H1 (cell line): ENCODE data around the gene SLC1A4. TPM values are rescaled to one million over a fixed set of nuclear protein-coding genes. Genes with fewer than 3 reads are reported as not detected.

Experiments used
- CTCF ChIA-PET: fragments of 300-600 bp; sonication (Branson Sonifier 250); formaldehyde crosslinking; loops from one replicate; lab custom pipeline; 2021; ENCODE audit not compliant: partially characterized antibody; lab: Charles Lee
- POLR2A ChIA-PET: fragments of 300-600 bp; sonication (Branson Sonifier 250); formaldehyde crosslinking; loops from one replicate; lab custom pipeline; 2021; ENCODE audit warnings: inconsistent platforms; ENCODE audit not compliant: partially characterized antibody; lab: Charles Lee
- DNase-seq, 2 experiments: peaks; one replicate each; pipeline versions ENCODE4 v3.0.0 to v3.0.0-alpha.2; 2010 to 2022; ENCODE audit warnings: low spot score in 2 of 2, low read depth in 1 of 2, mixed read lengths in 1 of 2
- FAIRE-seq: peaks from 2 replicates; lab custom pipeline; 2011; peaks lifted over from hg19 to GRCh38; lab: Jason Lieb, UNC
- H2AFZ ChIP-seq: 2 replicates; pipeline ENCODE4 v1.8.1; 2012; ENCODE audit warnings: low read length, inconsistent platforms
- H2AK5ac ChIP-seq: 2 replicates; pipeline ENCODE4 v1.6.1; 2013; ENCODE audit warnings: low read depth, low read length
- H2BK120ac ChIP-seq: replicated peaks from 2 replicates; pipeline ENCODE3; 2013; ENCODE audit warnings: low read depth, low read length, inconsistent platforms
- H2BK12ac ChIP-seq: 2 replicates; pipeline ENCODE4 v1.6.1; 2013; ENCODE audit warnings: low read depth, low read length
- H2BK15ac ChIP-seq: 2 replicates; pipeline ENCODE4 v1.6.1; 2013; ENCODE audit warnings: low read length
- H2BK20ac ChIP-seq: 2 replicates; pipeline ENCODE4 v1.6.1; 2013; ENCODE audit warnings: low read length
- H2BK5ac ChIP-seq: 2 replicates; pipeline ENCODE4 v1.6.1; 2013; ENCODE audit warnings: low read depth, low read length
- H3K14ac ChIP-seq: 2 replicates; pipeline ENCODE4 v1.6.1; 2013; ENCODE audit warnings: inconsistent platforms; ENCODE audit not compliant: insufficient read length
- H3K18ac ChIP-seq: 2 replicates; pipeline ENCODE4 v1.6.1; 2013; ENCODE audit warnings: low read length; ENCODE audit errors: extremely low read depth
- H3K23ac ChIP-seq: 2 replicates; pipeline ENCODE4 v1.6.1; 2013; ENCODE audit warnings: inconsistent platforms; ENCODE audit not compliant: insufficient read length
- H3K23me2 ChIP-seq: 2 replicates; pipeline ENCODE4 v1.6.1; 2013; ENCODE audit warnings: low read depth, low read length
- H3K27ac ChIP-seq: 2 replicates; pipeline ENCODE4 v1.6.1; 2011; ENCODE audit warnings: low read depth, low read length, inconsistent platforms
- H3K27me3 ChIP-seq, 4 experiments: replicated peaks in 1 of 4; 1 replicate in 1 of 4; 2 replicates in 3 of 4; pipeline versions ENCODE4 v1.6.1 to v1.8.1; 2011 to 2013; ENCODE audit warnings: low read length in 3 of 4, mild to moderate bottlenecking in 3 of 4, inconsistent platforms in 2 of 4, mixed read lengths in 2 of 4, moderate library complexity in 1 of 4; ENCODE audit not compliant: control insufficient read depth in 3 of 4, insufficient read depth in 3 of 4; ENCODE audit errors: extremely low read depth in 1 of 4
- H3K36me3 ChIP-seq, 4 experiments: 2 replicates each; pipeline versions ENCODE4 v1.6.1 to v1.8.1; 2011 to 2013; ENCODE audit warnings: mild to moderate bottlenecking in 4 of 4, low read length in 3 of 4, moderate library complexity in 2 of 4, control low read depth in 1 of 4, inconsistent platforms in 1 of 4; ENCODE audit not compliant: insufficient read depth in 4 of 4, control insufficient read depth in 2 of 4
- H3K4ac ChIP-seq: replicated peaks from 2 replicates; pipeline ENCODE3; 2013; ENCODE audit warnings: low read length, low read depth, mixed read lengths, inconsistent platforms; ENCODE audit not compliant: insufficient read length
- H3K4me1 ChIP-seq, 4 experiments: replicated peaks in 1 of 4; 1 replicate in 1 of 4; 2 replicates in 3 of 4; pipeline versions ENCODE4 v1.6.1 to v1.8.1; 2011 to 2013; ENCODE audit warnings: low read length in 3 of 4, inconsistent platforms in 2 of 4, mixed read lengths in 1 of 4; ENCODE audit not compliant: insufficient read depth in 4 of 4, control insufficient read depth in 3 of 4
- H3K4me2 ChIP-seq, 2 experiments: 2 replicates each; pipeline versions ENCODE4 v1.6.1 to v1.8.1; 2011 to 2013; ENCODE audit warnings: low read depth in 2 of 2, low read length in 2 of 2, control low read depth in 1 of 2, inconsistent platforms in 1 of 2, mild to moderate bottlenecking in 1 of 2; ENCODE audit not compliant: insufficient read depth in 1 of 2
- H3K4me3 ChIP-seq, 4 experiments: fragments of 200-600, 300-600 bp in 1 of 4; sonication (generic), shearing (Covaris generic), sonication (Bioruptor Twin) in 1 of 4; 2 replicates each; pipeline versions ENCODE4 v1.5.1 to v1.8.1; 2011 to 2016; ENCODE audit warnings: low read length in 4 of 4, low read depth in 3 of 4, control low read depth in 2 of 4, inconsistent platforms in 2 of 4, mild to moderate bottlenecking in 2 of 4, mixed read lengths in 1 of 4, moderate library complexity in 1 of 4; ENCODE audit not compliant: insufficient read depth in 2 of 4; ENCODE audit errors: extremely low read depth in 1 of 4
- H3K56ac ChIP-seq: replicated peaks from 2 replicates; pipeline ENCODE3; 2013; ENCODE audit warnings: low read depth, mild to moderate bottlenecking, mixed read lengths, low read length, inconsistent platforms; ENCODE audit not compliant: insufficient read length
- H3K79me1 ChIP-seq: 2 replicates; pipeline ENCODE4 v1.6.1; 2013; ENCODE audit warnings: low read depth, low read length, control low read depth
- H3K79me2 ChIP-seq, 2 experiments: 2 replicates each; pipeline versions ENCODE4 v1.6.1 to v1.8.1; 2012 to 2013; ENCODE audit warnings: low read length in 2 of 2, mild to moderate bottlenecking in 2 of 2, inconsistent platforms in 1 of 2; ENCODE audit not compliant: insufficient read depth in 2 of 2, control insufficient read depth in 1 of 2
- H3K9ac ChIP-seq, 4 experiments: replicated peaks in 1 of 4; 1 replicate in 1 of 4; 2 replicates in 3 of 4; pipeline versions ENCODE4 v1.6.1 to v1.8.1; 2011 to 2013; ENCODE audit warnings: low read depth in 3 of 4, low read length in 3 of 4, control low read depth in 2 of 4, mild to moderate bottlenecking in 2 of 4, moderate library complexity in 2 of 4, inconsistent platforms in 1 of 4; ENCODE audit errors: extremely low read depth in 1 of 4
- H3K9me3 ChIP-seq, 2 experiments: 2 replicates each; pipeline versions ENCODE4 v1.6.1 to v1.8.1; 2012 to 2013; ENCODE audit warnings: mild to moderate bottlenecking in 2 of 2, moderate library complexity in 2 of 2, control low read depth in 1 of 2, inconsistent platforms in 1 of 2, low read depth in 1 of 2, low read length in 1 of 2, mixed read lengths in 1 of 2; ENCODE audit not compliant: insufficient read depth in 2 of 2
- H4K20me1 ChIP-seq, 2 experiments: replicated peaks in 1 of 2; 2 replicates each; pipeline versions ENCODE3 to v1.8.1; 2011 to 2013; ENCODE audit warnings: inconsistent platforms in 2 of 2, low read length in 2 of 2, mild to moderate bottlenecking in 1 of 2; ENCODE audit not compliant: insufficient read depth in 2 of 2, control insufficient read depth in 1 of 2
- H4K5ac ChIP-seq: 2 replicates; pipeline ENCODE4 v1.6.1; 2013; ENCODE audit warnings: low read length, low read depth, mixed read lengths, inconsistent platforms; ENCODE audit not compliant: insufficient read length
- H4K8ac ChIP-seq: 2 replicates; pipeline ENCODE4 v1.8.0; 2013; ENCODE audit warnings: mild to moderate bottlenecking, moderate library complexity, low read length, inconsistent platforms; ENCODE audit not compliant: insufficient read depth; ENCODE audit errors: extremely low read depth
- H4K91ac ChIP-seq: replicated peaks from 2 replicates; pipeline ENCODE3; 2013; ENCODE audit warnings: low read length, mixed read lengths, inconsistent platforms; ENCODE audit not compliant: insufficient read length
- ASH2L ChIP-seq: fragments of 200-600, 300-600 bp; sonication (generic); IDR thresholded peaks from one replicate; pipeline ENCODE4 v1.7.1; 2017; ENCODE audit warnings: low read length
- BACH1 ChIP-seq: IDR thresholded peaks from 2 replicates; pipeline ENCODE4 v1.6.1; 2012; ENCODE audit warnings: low read length, improper control_type of control experiment
- CEBPB ChIP-seq: IDR thresholded peaks from 2 replicates; pipeline ENCODE4 v1.6.1; 2012; ENCODE audit warnings: low read depth, low read length
- EZH2 ChIP-seq: fragments of 200-600 bp; sonication (generic); IDR thresholded peaks from 2 replicates; pipeline ENCODE4 v1.7.1; 2012; ENCODE audit warnings: low read depth, mild to moderate bottlenecking, moderate library complexity, low read length, inconsistent platforms; ENCODE audit not compliant: severe bottlenecking
- FOSL1 ChIP-seq: IDR thresholded peaks from 2 replicates; pipeline ENCODE4 v1.6.1; 2011; ENCODE audit warnings: mild to moderate bottlenecking, low read depth, low read length, moderate library complexity; ENCODE audit not compliant: insufficient read depth
- GTF2F1 ChIP-seq: IDR thresholded peaks from 2 replicates; pipeline ENCODE4 v1.6.1; 2012; ENCODE audit warnings: low read depth, low read length, improper control_type of control experiment, borderline replicate concordance
- HDAC6 ChIP-seq: IDR thresholded peaks from one replicate; pipeline ENCODE4 v1.7.1; 2012; ENCODE audit warnings: low read depth, mild to moderate bottlenecking, inconsistent platforms, low read length, moderate library complexity
- MAFK ChIP-seq: IDR thresholded peaks from 2 replicates; pipeline ENCODE4 v1.6.1; 2012; ENCODE audit warnings: low read depth, mild to moderate bottlenecking, improper control_type of control experiment, low read length
- NANOG ChIP-seq: IDR thresholded peaks from 2 replicates; pipeline ENCODE4 v1.6.1; 2011; ENCODE audit warnings: low read length, low read depth, mild to moderate bottlenecking, inconsistent platforms; ENCODE audit not compliant: insufficient read depth, poor library complexity, severe bottlenecking
- POLR2A ChIP-seq, 2 experiments: IDR thresholded peaks; 1 replicate in 1 of 2; 2 replicates in 1 of 2; pipeline ENCODE4 v1.6.1; 2011; ENCODE audit warnings: low read depth in 2 of 2, low read length in 2 of 2, mild to moderate bottlenecking in 2 of 2; ENCODE audit errors: control extremely low read depth in 1 of 2
- RFX5 ChIP-seq: IDR thresholded peaks from 2 replicates; pipeline ENCODE4 v1.6.1; 2011; ENCODE audit warnings: low read depth, low read length, improper control_type of control experiment, borderline replicate concordance
- SIX5 ChIP-seq: IDR thresholded peaks from 2 replicates; pipeline ENCODE4 v1.6.1; 2011; ENCODE audit warnings: mild to moderate bottlenecking, low read depth, low read length
- SUZ12 ChIP-seq: fragments of 200-600 bp; sonication (generic); IDR thresholded peaks from 2 replicates; pipeline ENCODE4 v1.6.1; 2012; ENCODE audit warnings: mild to moderate bottlenecking, inconsistent platforms, low read length, moderate library complexity, mixed read lengths
- WGBS, 2 experiments: shearing (Covaris generic) in 1 of 2; methylation state at CpG; one replicate each; pipeline versions ENCODE4 v1.1.6 to v1.1.7; 2013 to 2015; ENCODE audit warnings: low lambda C conversion rate in 2 of 2, mixed read lengths in 2 of 2, inconsistent platforms in 1 of 2, low coverage in 1 of 2, missing lambda C conversion rate in 1 of 2; ENCODE audit not compliant: insufficient replicate concordance in 2 of 2, insufficient coverage in 1 of 2, insufficient read length in 1 of 2; ENCODE audit errors: extremely low coverage in 1 of 2, missing lambda C conversion rate in 1 of 2; 5-methylcytosine and 5-hydroxymethylcytosine counted together
- polyA plus RNA-seq, 7 experiments: library from polyadenylated mRNA; depleted of rRNA in 3 of 7; stranded (reverse) in 5 of 7; unstranded in 2 of 7; fragments of >200 nt in 5 of 7; fragments of 200-250 nt in 2 of 7; gene quantifications; 1 replicate in 5 of 7; 2 replicates in 1 of 7; 4 replicates in 1 of 7; pipeline versions ENCODE4 v1.2.1 to v1.2.3, GENCODE V29; 2011 to 2013; ENCODE audit warnings: missing spikeins in 2 of 7, mixed read lengths in 2 of 7
- total RNA-seq: library from RNA; stranded (reverse); fragmentation: NEBNext Ultra II Directional; extraction: Animal tissue kit (Norgen Biotek cat#: 25700); gene quantifications from 2 replicates; pipeline ENCODE4 v1.2.1, GENCODE V29; 2021
- TF ChIP-seq, protein P1 (sequence below): IDR thresholded peaks from 2 replicates; pipeline ENCODE4 v1.6.1; 2012; ENCODE audit warnings: inconsistent platforms

The SLC1A4 gene
- total and polyA plus RNA-seq, 2 of the 8 experiments (the other 6 are each of a cell fraction or from before 2014, with no cell fraction given) = 0.44 to 0.86 TPM

DNA sequence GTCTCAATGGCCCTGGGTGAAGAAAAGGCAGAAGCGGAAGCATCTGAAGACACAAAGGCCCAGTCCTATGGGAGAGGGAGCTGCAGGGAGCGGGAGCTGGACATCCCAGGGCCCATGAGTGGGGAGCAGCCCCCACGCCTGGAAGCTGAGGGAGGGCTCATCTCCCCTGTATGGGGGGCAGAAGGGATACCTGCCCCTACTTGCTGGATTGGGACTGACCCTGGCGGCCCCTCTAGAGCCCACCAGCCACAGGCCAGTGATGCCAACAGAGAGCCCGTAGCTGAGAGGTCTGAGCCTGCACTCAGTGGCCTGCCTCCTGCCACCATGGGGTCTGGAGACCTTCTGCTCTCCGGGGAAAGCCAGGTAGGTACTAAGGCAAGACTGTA, 80.2 kb downstream of the SLC1A4 start:
- Histone ChIP-seq H2AFZ (no peak overlapping the region), H2AK5ac (no peak overlapping the region), H3K4me1 (no peaks in the 10 kb centered on the region), H4K8ac (no peak overlapping the region; the same call in 1 of the 2 replicates), H3K18ac (no peak overlapping the region), H3K23ac (no peak overlapping the region), H2BK5ac (no peak overlapping the region), H3K36me3 (peaks cover 20 to 50% (median 36%) of the 10 kb centered on the region in 4 experiments), H3K27me3 (no peaks in the 10 kb centered on the region), H3K9me3 (no peaks in the 10 kb centered on the region), H2BK120ac (no peak overlapping the region), H2BK15ac (no peak overlapping the region), H3K14ac (no peak overlapping the region), H3K9ac (no peak overlapping the region), H3K27ac (peak overlapping the region; percentile 5; the same call in 1 of the 2 replicates), H3K79me2 (peaks cover 0 to 36% of the 10 kb centered on the region in 2 experiments; a peak in 2 of 4 replicates), H3K4me2 (no peak overlapping the region), H3K79me1 (peaks cover 12% of the 10 kb centered on the region; the same call in 1 of the 2 replicates), H2BK20ac (no peak overlapping the region), H4K20me1 (peaks cover 14 to 19% of the 10 kb centered on the region in 2 experiments), H3K4ac (no peak overlapping the region), H3K4me3 (no peak overlapping the region), H2BK12ac (no peak overlapping the region), H4K5ac (no peak overlapping the region), H3K56ac (no peak overlapping the region), H4K91ac (no peak overlapping the region), H3K23me2 (no peaks in the 10 kb centered on the region)
- DNase-seq = no peak
- POLR2A ChIA-PET = interaction anchor here (1.0 to 3.8 kb wide), 3 partner anchors 11 to 156 kb away, joined by 3 to 33 read pairs (median 4); partner anchors contain the start of gene CEP68
- 82% methylated on average over 6 of the region's 6 CpGs; no CpG with 5 or more reads in 1 of the 2 experiments for WGBS, 2 experiments
- FAIRE-seq = no peak
- CTCF ChIA-PET = interaction anchor here (0.8 to 2.4 kb wide), 10 partner anchors 10 to 117 kb away, joined by 3 to 20 read pairs (median 4); no protein-coding TSS in a partner anchor
- no peak for TF ChIP-seq MAFK
- no peak for TF ChIP-seq FOSL1
- TF ChIP-seq SUZ12 = no peak
- no peak for TF ChIP-seq GTF2F1
- no peak for TF ChIP-seq ASH2L
- no peak for TF ChIP-seq HDAC6
- no peak for TF ChIP-seq CEBPB
- no peak for TF ChIP-seq BACH1
- no peak for TF ChIP-seq SIX5
- no peak for TF ChIP-seq POLR2A (IDR thresholded peaks at IDR 0.05; ENCODE audit: control extremely low read depth in 1 of 2, low read depth in 2 of 2, low read length in 2 of 2)
- TF ChIP-seq NANOG = no peak
- TF ChIP-seq, protein P1, sequence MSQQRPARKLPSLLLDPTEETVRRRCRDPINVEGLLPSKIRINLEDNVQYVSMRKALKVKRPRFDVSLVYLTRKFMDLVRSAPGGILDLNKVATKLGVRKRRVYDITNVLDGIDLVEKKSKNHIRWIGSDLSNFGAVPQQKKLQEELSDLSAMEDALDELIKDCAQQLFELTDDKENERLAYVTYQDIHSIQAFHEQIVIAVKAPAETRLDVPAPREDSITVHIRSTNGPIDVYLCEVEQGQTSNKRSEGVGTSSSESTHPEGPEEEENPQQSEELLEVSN = no peak
- TF ChIP-seq RFX5 = no peak
- no peak for TF ChIP-seq EZH2
